Hematopoietic multipotent progenitor cell treated with erythropoietin and hydrocortisone succinate and interleukin-3 and kit ligand, for 15 days (in vitro differentiated cells): ENCODE data around the gene RPS18.
"Not testable (repeated sequence)": the region's sequence is repeated elsewhere in the genome, so short reads cannot be mapped to it uniquely, and the experiment has no call there.

Source experiments
- DNase-seq: peaks from one replicate; pipeline ENCODE4 v3.0.0-alpha.2; 2015; ENCODE audit warnings: low spot score

RPS18 gene

GRCh38 chr6:33271468-33272274, at the start of gene RPS18, which contains the start of gene VPS52:
TSS of gene RPS18 (plus strand) at chr6:33272075. CDS start at chr6:33272120, 45 bp downstream.
TSS of gene VPS52 (minus strand) at chr6:33271876. CDS start at chr6:33271675, 201 bp downstream.
- peak; percentile 99 for DNase-seq

- not testable (repeated sequence) for DNase-seq
Observed at GRCh38 chr6:33226503-33227120, 45.3 kb upstream of the RPS18 start.

DNA sequence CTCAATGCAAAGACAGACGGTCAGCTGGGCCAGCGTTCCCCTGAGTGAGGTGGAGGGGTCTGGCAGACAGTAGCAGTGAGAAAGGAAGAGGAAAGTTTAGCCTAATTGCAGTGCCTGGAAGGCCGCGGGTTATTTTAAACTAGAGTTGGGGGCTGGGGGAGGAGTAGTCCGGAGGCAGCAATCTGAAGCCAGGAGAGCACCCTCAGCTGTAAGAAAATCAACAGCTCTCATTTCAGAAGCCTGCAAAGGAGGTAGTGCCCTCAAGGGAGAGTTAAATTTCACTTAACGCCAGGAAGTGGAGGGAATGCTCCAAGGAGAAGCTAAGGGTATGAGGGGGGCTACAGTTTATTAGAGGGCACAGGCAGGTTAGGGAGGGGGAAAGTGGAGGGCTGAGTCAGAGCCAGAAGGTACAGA, 36.6 kb upstream of the RPS18 start:
- DNase-seq: no peak

GRCh38 chr6:33236328-33236727, 35.5 kb upstream of the RPS18 start:
- DNase-seq: no peak

DNA sequence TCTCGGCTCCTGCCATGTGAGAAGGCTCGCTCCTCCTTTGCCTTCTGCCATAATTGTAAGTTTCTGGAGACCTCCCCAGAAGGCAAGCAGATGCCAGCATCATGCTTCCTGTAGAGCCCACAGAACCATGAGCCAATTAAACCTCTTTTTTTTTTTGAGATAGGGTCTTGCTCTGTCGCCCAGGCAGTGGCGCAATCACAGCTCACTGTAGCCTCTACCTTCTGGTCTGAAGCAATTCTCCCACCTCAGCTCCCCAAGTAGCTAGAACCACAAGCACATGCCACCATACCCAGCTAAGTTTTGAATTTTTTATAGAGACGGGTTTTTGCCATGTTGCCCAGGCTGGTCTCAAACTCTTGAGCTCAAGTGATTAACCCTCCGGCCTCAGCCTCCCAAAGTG, 35.0 kb upstream of the RPS18 start:
- no peak for DNase-seq

- no peak for DNase-seq
Observed at GRCh38 chr6:33237741-33238140, 34.1 kb upstream of the RPS18 start.

DNA sequence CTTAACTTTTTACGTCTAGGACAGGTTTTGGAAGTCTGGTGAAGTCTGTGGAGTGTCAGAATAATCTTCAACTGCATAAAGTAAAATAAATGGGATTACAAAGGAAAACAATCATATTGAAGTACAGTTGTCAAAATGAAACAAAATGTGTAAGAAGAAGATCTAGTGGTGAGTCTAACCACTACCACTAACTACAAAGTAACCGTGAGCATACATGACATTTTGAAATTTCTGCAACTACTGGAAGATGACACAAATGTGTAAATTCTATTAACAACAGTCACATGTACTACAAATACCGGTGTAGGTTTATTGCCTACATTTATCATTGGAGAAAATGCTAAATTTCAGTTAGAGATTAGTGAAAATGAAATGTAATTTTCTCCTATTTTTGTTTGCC, 29.9 kb upstream of the RPS18 start:
- DNase-seq: no peak

- DNase-seq: no peak
Observed at GRCh38 chr6:33243476-33243875, 28.4 kb upstream of the RPS18 start.

GRCh38 chr6:33247977-33248642, 23.8 kb upstream of the RPS18 start:
- peak; percentile 90 for DNase-seq

DNA sequence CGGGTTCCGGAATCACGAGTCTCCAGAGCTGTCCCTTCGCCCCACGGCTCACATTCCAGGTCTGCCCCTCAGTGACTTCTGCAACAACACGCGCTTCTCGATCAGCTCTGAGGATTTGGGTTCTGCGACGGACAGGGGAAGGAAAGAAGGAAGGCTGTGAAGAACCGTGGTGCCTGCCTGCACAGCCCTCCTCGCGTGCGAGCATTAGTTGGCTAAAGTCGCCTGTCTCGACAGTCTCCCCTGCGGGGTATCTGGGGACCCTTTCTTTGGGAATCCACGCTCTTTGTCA, 23.3 kb upstream of the RPS18 start:
- no peak for DNase-seq

DNA sequence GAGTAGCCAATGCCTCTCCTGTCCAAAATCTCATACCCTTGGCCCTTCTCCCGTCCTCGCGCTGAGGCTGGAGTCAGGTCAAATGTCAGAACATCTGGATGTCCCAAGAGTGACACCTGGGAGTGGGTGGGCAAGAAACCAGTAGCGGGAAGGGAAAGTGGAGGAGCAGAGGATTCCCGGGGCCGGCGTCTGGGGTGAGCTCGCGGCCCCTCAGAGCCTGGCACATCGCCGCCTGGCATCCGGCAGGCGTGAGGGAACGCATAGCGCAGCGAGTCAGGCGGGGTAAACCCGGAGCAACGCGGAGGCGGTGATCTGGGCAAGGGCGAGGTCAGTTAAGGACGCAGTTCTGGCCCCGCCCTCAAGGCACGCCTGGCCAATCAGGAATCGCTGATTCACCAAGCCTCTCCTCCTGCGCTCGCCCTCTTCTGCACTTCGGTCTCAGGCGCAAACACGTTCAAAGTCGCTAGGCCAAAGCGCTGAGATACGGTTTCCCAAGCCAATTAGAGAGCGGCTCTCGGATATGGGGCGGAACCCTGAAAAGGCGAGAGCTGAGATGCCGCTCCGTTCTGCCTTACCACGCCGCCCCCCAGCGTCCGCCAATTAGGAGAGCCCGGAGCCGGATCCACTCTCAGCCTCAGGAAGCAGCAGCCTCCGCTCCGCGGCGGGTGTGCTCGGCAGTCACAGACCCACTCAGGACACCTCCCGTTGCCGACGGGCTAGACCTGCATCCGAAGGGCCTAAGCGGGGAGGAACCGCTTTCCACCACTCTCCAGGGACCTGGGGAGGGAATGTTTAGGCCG, 22.7 kb upstream of the RPS18 start:
- DNase-seq: peak; percentile 100

- DNase-seq: no peak
Observed at GRCh38 chr6:33249732-33250630, 21.9 kb upstream of the RPS18 start.

DNA sequence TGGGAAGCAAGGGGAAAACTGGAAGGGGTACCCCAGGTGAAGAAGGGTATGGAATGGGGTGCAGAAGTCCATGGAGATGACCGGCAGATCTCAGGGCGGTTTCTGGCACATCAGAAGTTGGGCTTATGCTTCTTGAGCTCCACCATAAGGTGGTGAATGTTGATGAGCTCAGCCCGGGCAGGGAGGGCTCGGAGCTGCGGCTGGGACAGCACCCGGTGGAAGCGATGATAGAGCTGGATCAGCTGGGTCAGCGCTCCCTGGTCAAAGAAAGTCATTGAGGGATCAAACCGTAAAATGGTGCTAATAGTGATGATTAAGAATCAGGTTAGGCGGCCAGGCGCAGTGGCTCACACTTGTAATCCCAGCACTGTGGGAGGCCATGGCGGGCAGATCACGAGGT, 21.1 kb upstream of the RPS18 start:
- no peak for DNase-seq

DNA sequence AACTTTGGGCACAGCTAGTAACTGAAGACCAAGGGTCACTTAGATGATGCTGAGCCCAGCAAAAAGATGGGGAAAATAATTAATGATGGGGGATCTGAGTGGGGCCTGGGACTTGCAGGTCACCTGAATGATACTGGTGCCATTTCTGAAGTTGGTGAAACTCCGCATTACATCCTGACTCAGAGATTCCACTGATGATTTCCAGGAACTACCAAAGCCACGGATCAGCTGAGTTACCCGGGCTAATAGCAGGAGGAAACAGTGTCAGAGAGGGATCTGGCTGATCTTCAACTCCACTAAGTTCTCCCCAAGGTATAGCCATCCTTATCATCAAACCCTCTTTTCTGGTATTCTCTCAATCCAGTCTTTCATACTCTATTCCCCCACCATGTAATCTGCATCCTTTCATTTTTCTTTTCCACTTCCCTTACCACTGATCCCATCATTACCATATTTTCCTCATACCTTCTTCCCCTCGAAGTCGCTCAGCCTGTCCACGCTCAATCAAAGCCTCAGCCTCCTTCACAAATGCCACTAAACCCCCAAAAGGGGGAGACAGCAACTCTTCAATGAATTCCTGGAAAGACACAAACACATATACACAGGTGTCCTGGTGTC, 20.4 kb upstream of the RPS18 start:
- DNase-seq: no peak

GRCh38 chr6:33252759-33253158, 19.1 kb upstream of the RPS18 start:
- no peak for DNase-seq

GRCh38 chr6:33254591-33254990, 17.3 kb upstream of the RPS18 start:
- no peak for DNase-seq

GRCh38 chr6:33259032-33259431, 12.8 kb upstream of the RPS18 start:
- no peak for DNase-seq

DNA sequence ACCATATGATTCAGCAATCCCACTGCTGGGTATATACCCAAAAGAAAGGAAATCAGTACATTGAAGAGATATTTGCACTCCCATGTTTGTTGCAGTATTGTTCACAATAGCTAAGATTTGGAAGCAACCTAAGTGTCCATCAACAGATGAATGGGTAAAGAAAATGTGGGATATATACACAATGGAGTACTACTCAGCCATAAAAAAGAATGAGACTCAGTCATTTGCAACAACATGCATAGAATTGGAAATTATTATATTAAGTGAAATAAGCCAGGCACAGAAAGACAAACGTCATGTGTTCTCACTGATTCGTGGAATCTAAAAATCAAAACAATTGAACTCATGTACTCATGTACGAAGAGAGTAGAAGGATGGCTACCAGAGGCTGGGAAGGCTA, 9.4 kb upstream of the RPS18 start:
- not testable (repeated sequence) for DNase-seq

- DNase-seq: no peak
Observed at GRCh38 chr6:33264015-33264414, 7.9 kb upstream of the RPS18 start.

DNA sequence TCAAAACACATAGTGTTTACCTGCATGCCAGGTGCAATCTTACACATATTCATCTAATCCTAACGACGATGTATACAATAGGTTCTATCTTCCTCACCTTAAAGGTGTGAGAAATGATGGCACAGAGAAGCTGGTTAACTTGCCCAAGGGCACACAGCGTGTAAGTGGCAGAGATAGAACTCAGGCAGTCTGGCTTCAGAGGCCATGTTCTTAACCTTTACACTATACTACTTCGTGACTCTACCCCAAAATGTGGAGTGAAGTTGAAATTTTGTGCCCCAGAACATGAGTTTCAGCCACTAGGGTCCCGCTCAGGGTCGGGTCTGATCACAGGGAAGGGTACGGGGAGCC, 783 bp upstream of the RPS18 start:
- no peak for DNase-seq
